Measurements from ENCODE around the gene CYFIP2.

The CYFIP2 gene

GRCh38 chr5:157335534-157336422 lies 69.9 kb downstream of the CYFIP2 start:
- Mint-ChIP-seq H3K4me3 (no peak overlapping the region), H3K27me3 (ENCODE audit: low read depth) (peaks cover 4% of the 10 kb centered on the region)

GRCh38 chr5:157336423-157336744 lies 70.5 kb downstream of the CYFIP2 start:
- no peaks in the 10 kb centered on the region for H3K9me3 Mint-ChIP-seq
- peaks cover 9% of the 10 kb centered on the region for H3K4me1 Mint-ChIP-seq
- H3K4me3 Mint-ChIP-seq = no peak overlapping the region
- peaks cover 28% of the 10 kb centered on the region for H3K36me3 Mint-ChIP-seq (ENCODE audit: low read depth)
- no peak overlapping the region for H3K27ac Mint-ChIP-seq
- H3K27me3 Mint-ChIP-seq (ENCODE audit: low read depth) = peaks cover 4% of the 10 kb centered on the region
- TF ChIP-seq CTCF (IDR thresholded peaks at IDR 0.05; ENCODE audit: unreplicated experiment in 3 of 3) = no peak

More at GRCh38 chr5:157335534-157336422, 69.9 kb downstream of the CYFIP2 start:
- Mint-ChIP-seq H3K27ac (no peak overlapping the region), H3K4me1 (peaks cover 12% of the 10 kb centered on the region), H3K36me3 (ENCODE audit: low read depth) (peaks cover 27% of the 10 kb centered on the region), H3K9me3 (no peaks in the 10 kb centered on the region)
- no peak for TF ChIP-seq CTCF (IDR thresholded peaks at IDR 0.05; ENCODE audit: unreplicated experiment in 3 of 3)

GRCh38 chr5:157339409-157339808 lies 73.5 kb downstream of the CYFIP2 start:
- Mint-ChIP-seq H3K4me3 (no peak overlapping the region), H3K36me3 (ENCODE audit: low read depth) (peaks cover 20% of the 10 kb centered on the region), H3K27me3 (ENCODE audit: low read depth) (peaks cover 3% of the 10 kb centered on the region), H3K27ac (no peak overlapping the region), H3K9me3 (no peaks in the 10 kb centered on the region), H3K4me1 (no peaks in the 10 kb centered on the region)
- no peak for TF ChIP-seq CTCF (IDR thresholded peaks at IDR 0.05; ENCODE audit: unreplicated experiment in 3 of 3)

GRCh38 chr5:157342822-157343402 lies 77.0 kb downstream of the CYFIP2 start:
- Mint-ChIP-seq H3K4me1 (peaks cover 5% of the 10 kb centered on the region), H3K4me3 (no peak overlapping the region), H3K27me3 (ENCODE audit: low read depth) (peaks cover 3% of the 10 kb centered on the region), H3K27ac (no peak overlapping the region), H3K9me3 (no peaks in the 10 kb centered on the region), H3K36me3 (ENCODE audit: low read depth) (peaks cover 19% of the 10 kb centered on the region)
- TF ChIP-seq CTCF (IDR thresholded peaks at IDR 0.05; ENCODE audit: unreplicated experiment in 3 of 3) = peak; percentile 9 to 30 (median 30)

GRCh38 chr5:157343842-157344790 lies 78.2 kb downstream of the CYFIP2 start:
- Mint-ChIP-seq H3K27me3 (ENCODE audit: low read depth) (peaks cover 3% of the 10 kb centered on the region), H3K9me3 (no peaks in the 10 kb centered on the region), H3K27ac (no peak overlapping the region), H3K4me1 (peaks cover 5% of the 10 kb centered on the region), H3K36me3 (ENCODE audit: low read depth) (peaks cover 19% of the 10 kb centered on the region), H3K4me3 (no peak overlapping the region)
- no peak for TF ChIP-seq CTCF (IDR thresholded peaks at IDR 0.05; ENCODE audit: unreplicated experiment in 3 of 3)
